GM23248 (cell line): ENCODE data around the gene OSGIN1.

Experiments used
- EZH2 ChIP-seq: fragments of 200-600 bp; sonication (generic); IDR thresholded peaks from 2 replicates; pipeline ENCODE4 v1.6.1; 2018; ENCODE audit warnings: antibody characterized with exemption, mild to moderate bottlenecking; ENCODE audit not compliant: insufficient read depth, poor library complexity, severe bottlenecking
- EZH2phosphoT487 ChIP-seq: fragments of 200-600 bp; sonication (generic); IDR thresholded peaks from 2 replicates; pipeline ENCODE4 v1.6.1; 2018; ENCODE audit warnings: antibody characterized with exemption, moderate library complexity, mild to moderate bottlenecking, low read depth; ENCODE audit not compliant: insufficient read depth

- TF ChIP-seq EZH2phosphoT487, result no peak
- TF ChIP-seq EZH2, result no peak
Measured at GRCh38 chr16:83942074-83942473, 11.0 kb upstream of the OSGIN1 start.
